Measurements from ENCODE around the gene RPL28.

- TF ChIP-seq CTCF (IDR thresholded peaks at IDR 0.05): no peak
- TF ChIP-seq POLR2A (IDR thresholded peaks at IDR 0.05): no peak
Observed at GRCh38 chr19:55346725-55347441, 38.8 kb upstream of the RPL28 start.
